ENCODE measurements around the gene LSP1. TPM values are rescaled to one million over a fixed set of nuclear protein-coding genes. Genes with fewer than 3 reads are reported as not detected.

Gene LSP1
- total RNA-seq, 1 experiment from 2014 or later = not detected

DNA sequence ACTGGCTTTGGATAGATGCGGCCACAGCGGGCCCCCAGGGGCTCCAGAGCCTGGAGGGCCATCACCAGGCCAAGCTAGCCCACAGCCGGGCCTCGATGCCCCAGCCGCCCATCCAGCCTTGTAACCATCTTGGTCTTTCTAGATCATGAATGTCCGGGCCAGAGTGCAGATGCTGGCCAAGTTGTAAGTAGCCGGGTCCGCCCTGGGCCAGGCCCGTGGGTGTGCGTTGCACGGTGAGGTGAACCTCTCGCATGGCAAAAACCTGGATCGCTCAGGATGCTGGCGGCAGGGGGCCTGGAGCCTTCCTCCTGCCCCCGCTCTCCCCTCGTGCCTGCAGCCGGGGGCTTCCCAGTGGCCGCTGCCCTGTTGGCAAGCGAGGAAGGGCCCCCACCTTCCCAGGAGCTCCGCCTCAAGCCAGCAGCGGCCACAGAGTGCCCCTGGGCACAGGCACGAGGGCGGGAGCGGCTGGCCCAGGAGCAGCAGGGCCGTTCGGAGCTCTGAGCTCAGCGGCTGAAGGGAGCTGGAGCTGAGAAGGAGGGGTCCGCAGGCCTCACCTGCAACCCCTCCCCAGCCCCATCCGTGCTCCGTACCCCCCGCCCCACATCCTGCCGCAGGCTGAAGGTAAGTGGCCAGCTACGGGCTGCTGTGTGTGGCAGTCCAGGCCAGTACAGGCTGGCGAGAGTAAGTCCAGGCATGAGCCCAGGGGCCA, 83.3 kb downstream of the LSP1 start:
- no peaks in the 10 kb centered on the region for H3K9me3 ChIP-seq (ENCODE audit: low read depth, low read length, poor library complexity, severe bottlenecking)
- CTCF ChIA-PET = no interaction called here
- POLR2A ChIA-PET (ENCODE audit: low non-redundant PET) = no interaction called here
- H3K27ac ChIP-seq (ENCODE audit: low read depth, low read length, poor library complexity, severe bottlenecking) = no peak overlapping the region
- no peaks in the 10 kb centered on the region for H3K27me3 ChIP-seq (replicated peaks; ENCODE audit: insufficient read depth, low read depth, low read length, poor library complexity)
- no peaks in the 10 kb centered on the region for H3K4me1 ChIP-seq (ENCODE audit: insufficient read depth, low read length, poor library complexity, severe bottlenecking)
- TF ChIP-seq EZH2 (IDR thresholded peaks at IDR 0.05; ENCODE audit: borderline replicate concordance, low read depth, low read length, poor library complexity, severe bottlenecking) = no peak
- TF ChIP-seq, protein P1, sequence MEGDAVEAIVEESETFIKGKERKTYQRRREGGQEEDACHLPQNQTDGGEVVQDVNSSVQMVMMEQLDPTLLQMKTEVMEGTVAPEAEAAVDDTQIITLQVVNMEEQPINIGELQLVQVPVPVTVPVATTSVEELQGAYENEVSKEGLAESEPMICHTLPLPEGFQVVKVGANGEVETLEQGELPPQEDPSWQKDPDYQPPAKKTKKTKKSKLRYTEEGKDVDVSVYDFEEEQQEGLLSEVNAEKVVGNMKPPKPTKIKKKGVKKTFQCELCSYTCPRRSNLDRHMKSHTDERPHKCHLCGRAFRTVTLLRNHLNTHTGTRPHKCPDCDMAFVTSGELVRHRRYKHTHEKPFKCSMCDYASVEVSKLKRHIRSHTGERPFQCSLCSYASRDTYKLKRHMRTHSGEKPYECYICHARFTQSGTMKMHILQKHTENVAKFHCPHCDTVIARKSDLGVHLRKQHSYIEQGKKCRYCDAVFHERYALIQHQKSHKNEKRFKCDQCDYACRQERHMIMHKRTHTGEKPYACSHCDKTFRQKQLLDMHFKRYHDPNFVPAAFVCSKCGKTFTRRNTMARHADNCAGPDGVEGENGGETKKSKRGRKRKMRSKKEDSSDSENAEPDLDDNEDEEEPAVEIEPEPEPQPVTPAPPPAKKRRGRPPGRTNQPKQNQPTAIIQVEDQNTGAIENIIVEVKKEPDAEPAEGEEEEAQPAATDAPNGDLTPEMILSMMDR (conservative IDR thresholded peaks at IDR 0.05; ENCODE audit: low read depth, low read length) = no peak
- BruUV-seq (replicated peaks) = no TSS peak
- no peak for DNase-seq (ENCODE audit: low spot score)
- no peaks in the 10 kb centered on the region for H3K36me3 ChIP-seq (ENCODE audit: insufficient read depth, low read length, poor library complexity, severe bottlenecking)
- no peak overlapping the region for H3K4me3 ChIP-seq (ENCODE audit: low read depth, low read length, poor library complexity, severe bottlenecking)
- intact Hi-C loops (cut with micrococcal nuclease; ENCODE audit: unreplicated experiment) = no loop called here

GRCh38 chr11:1936781-1937615, 84.1 kb downstream of the LSP1 start:
- no peaks in the 10 kb centered on the region for H3K27me3 ChIP-seq (replicated peaks; ENCODE audit: insufficient read depth, low read depth, low read length, poor library complexity)
- no peaks in the 10 kb centered on the region for H3K4me1 ChIP-seq (ENCODE audit: insufficient read depth, low read length, poor library complexity, severe bottlenecking)
- TF ChIP-seq EZH2 (IDR thresholded peaks at IDR 0.05; ENCODE audit: borderline replicate concordance, low read depth, low read length, poor library complexity, severe bottlenecking) = no peak
- TF ChIP-seq, protein P1 (conservative IDR thresholded peaks at IDR 0.05; ENCODE audit: low read depth, low read length) = no peak
- H3K27ac ChIP-seq (ENCODE audit: low read depth, low read length, poor library complexity, severe bottlenecking) = no peak overlapping the region
- ChIA-PET POLR2A (ENCODE audit: low non-redundant PET) (no interaction called here), CTCF (no interaction called here)
- H3K36me3 ChIP-seq (ENCODE audit: insufficient read depth, low read length, poor library complexity, severe bottlenecking) = no peaks in the 10 kb centered on the region
- intact Hi-C loops (cut with micrococcal nuclease; ENCODE audit: unreplicated experiment) = no loop called here
- no TSS peak for BruUV-seq (replicated peaks)
- no peak for DNase-seq (ENCODE audit: low spot score)
- H3K9me3 ChIP-seq (ENCODE audit: low read depth, low read length, poor library complexity, severe bottlenecking) = no peaks in the 10 kb centered on the region
- H3K4me3 ChIP-seq (ENCODE audit: low read depth, low read length, poor library complexity, severe bottlenecking) = no peak overlapping the region

DNA sequence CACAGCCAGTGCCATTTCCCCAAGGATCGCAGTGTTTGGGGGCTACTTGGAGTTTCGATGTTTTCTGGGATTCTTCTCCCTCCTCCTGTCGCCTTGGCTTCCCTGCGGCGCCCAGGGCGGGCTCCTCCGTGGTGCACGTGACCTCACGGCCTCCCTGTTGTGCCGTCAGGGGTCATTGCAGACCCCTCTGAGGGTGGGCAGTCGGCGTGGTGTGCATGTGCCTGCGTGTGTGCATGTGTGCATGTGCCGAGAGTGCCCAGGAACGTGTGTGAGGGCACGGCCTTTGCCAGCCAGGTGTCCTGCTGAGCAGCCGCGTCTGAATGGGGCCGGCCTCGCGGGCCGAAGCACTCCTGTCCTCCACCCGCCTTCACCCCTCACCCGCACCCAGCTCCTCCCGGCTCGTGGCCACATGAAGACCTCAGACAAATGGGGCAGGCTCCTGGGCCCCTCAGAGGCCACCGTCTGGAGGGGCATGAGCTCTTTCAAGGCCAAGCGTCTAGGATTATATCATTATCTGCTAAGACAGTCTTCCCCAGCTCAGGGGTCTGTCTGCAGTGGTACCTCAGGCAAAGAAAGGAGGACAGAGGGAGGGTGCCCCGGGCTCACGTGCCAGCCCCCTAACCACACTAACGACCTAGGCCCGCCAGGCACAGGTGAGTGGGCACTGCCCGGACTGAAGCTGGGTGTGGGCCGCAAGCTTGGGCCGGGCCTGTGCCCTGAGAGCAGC, 84.9 kb downstream of the LSP1 start:
- ChIA-PET CTCF (no interaction called here), POLR2A (ENCODE audit: low non-redundant PET) (no interaction called here)
- H3K27ac ChIP-seq (ENCODE audit: low read depth, low read length, poor library complexity, severe bottlenecking) = no peak overlapping the region
- BruUV-seq (replicated peaks) = no TSS peak
- H3K4me3 ChIP-seq (ENCODE audit: low read depth, low read length, poor library complexity, severe bottlenecking) = no peak overlapping the region
- H3K27me3 ChIP-seq (replicated peaks; ENCODE audit: insufficient read depth, low read depth, low read length, poor library complexity) = no peaks in the 10 kb centered on the region
- no peaks in the 10 kb centered on the region for H3K9me3 ChIP-seq (ENCODE audit: low read depth, low read length, poor library complexity, severe bottlenecking)
- TF ChIP-seq EZH2 (IDR thresholded peaks at IDR 0.05; ENCODE audit: borderline replicate concordance, low read depth, low read length, poor library complexity, severe bottlenecking) = no peak
- TF ChIP-seq, protein P1 (conservative IDR thresholded peaks at IDR 0.05; ENCODE audit: low read depth, low read length) = no peak
- intact Hi-C loops (cut with micrococcal nuclease; ENCODE audit: unreplicated experiment) = no loop called here
- H3K4me1 ChIP-seq (ENCODE audit: insufficient read depth, low read length, poor library complexity, severe bottlenecking) = no peaks in the 10 kb centered on the region
- no peak for DNase-seq (ENCODE audit: low spot score)
- no peaks in the 10 kb centered on the region for H3K36me3 ChIP-seq (ENCODE audit: insufficient read depth, low read length, poor library complexity, severe bottlenecking)

Data from A673 (cell line).